Glutamatergic neuron (in vitro differentiated cells): ENCODE measurements around the gene PRC1. TPM values are rescaled to one million over a fixed set of nuclear protein-coding genes. Genes with fewer than 3 reads are reported as not detected.

Source experiments
- total RNA-seq: library from RNA; stranded (reverse); fragmentation: NEBNext Ultra II Directional; extraction: Animal tissue kit (Norgen Biotek cat#: 25700); gene quantifications from one replicate; pipeline ENCODE4 v1.2.1, GENCODE V29; 2021; ENCODE audit not compliant: unreplicated experiment

PRC1 gene
- total RNA-seq, 1 donor from 2014 or later, result 42.5 TPM

Other genes starting within 250 kb of the PRC1 start
- gene FURIN, start 125.9 kb downstream of the PRC1 start, total RNA-seq, result 26.5 TPM
- 3.3 TPM for gene FES, start 110.0 kb downstream of the PRC1 start, total RNA-seq
- gene MAN2A2, start 91.2 kb downstream of the PRC1 start, total RNA-seq, result 81.8 TPM
- 10.7 TPM for gene HDDC3, start 62.0 kb downstream of the PRC1 start, total RNA-seq
- gene UNC45A, start 59.2 kb downstream of the PRC1 start, total RNA-seq, result 65.1 TPM
- 11.5 TPM for gene RCCD1, start 39.7 kb downstream of the PRC1 start, total RNA-seq
- gene VPS33B, start 28.1 kb upstream of the PRC1 start, total RNA-seq, result 31.7 TPM
- 7.1 TPM for gene SV2B, start 105.7 kb upstream of the PRC1 start, total RNA-seq